ENCODE data around the gene CAPZA3.
"Not testable (repeated sequence)": the region's sequence is repeated elsewhere in the genome, so short reads cannot be mapped to it uniquely, and the experiment has no call there.

The CAPZA3 gene

GRCh38 chr12:18753481-18754123 is 15.7 kb downstream of the CAPZA3 start:
- no peaks in the 10 kb centered on the region for H3K4me1 ChIP-seq (ENCODE audit: low read depth, poor library complexity, severe bottlenecking)
- H3K4me2 ChIP-seq = no peak overlapping the region
- no peak overlapping the region for H3K4me3 ChIP-seq (IDR thresholded peaks at IDR 0.05; ENCODE audit: insufficient read depth, low read depth, low read length)
- no peaks in the 10 kb centered on the region for H4K20me1 ChIP-seq (ENCODE audit: insufficient read depth)
- H3K27me3 ChIP-seq (ENCODE audit: insufficient read depth, low read depth) = no peaks in the 10 kb centered on the region
- H3K79me2 ChIP-seq (ENCODE audit: insufficient read depth, low read depth) = no peaks in the 10 kb centered on the region
- TF ChIP-seq CTCF (conservative IDR thresholded peaks at IDR 0.05; ENCODE audit: low read depth, low read length) = no peak
- H3K36me3 ChIP-seq (ENCODE audit: insufficient read depth) = no peaks in the 10 kb centered on the region
- no peak overlapping the region for H2AFZ ChIP-seq (ENCODE audit: low read depth)
- no peak overlapping the region for H3K9ac ChIP-seq
- H3K27ac ChIP-seq = no peak overlapping the region

- H3K4me2 ChIP-seq = no peak overlapping the region
- no peaks in the 10 kb centered on the region for H4K20me1 ChIP-seq (ENCODE audit: insufficient read depth)
- no peaks in the 10 kb centered on the region for H3K36me3 ChIP-seq (ENCODE audit: insufficient read depth)
- no peaks in the 10 kb centered on the region for H3K4me1 ChIP-seq (ENCODE audit: low read depth, poor library complexity, severe bottlenecking)
- no peaks in the 10 kb centered on the region for H3K27me3 ChIP-seq (ENCODE audit: insufficient read depth, low read depth)
- no peak overlapping the region for H3K4me3 ChIP-seq (IDR thresholded peaks at IDR 0.05; ENCODE audit: insufficient read depth, low read depth, low read length)
- no peak for TF ChIP-seq CTCF (conservative IDR thresholded peaks at IDR 0.05; ENCODE audit: low read depth, low read length)
- H3K79me2 ChIP-seq (ENCODE audit: insufficient read depth, low read depth) = no peaks in the 10 kb centered on the region
- H3K9ac ChIP-seq = no peak overlapping the region
- no peak overlapping the region for H3K27ac ChIP-seq
- H2AFZ ChIP-seq (ENCODE audit: low read depth) = no peak overlapping the region
Measured at GRCh38 chr12:18754124-18754707, 16.3 kb downstream of the CAPZA3 start.

GRCh38 chr12:18755341-18755740 is 17.4 kb downstream of the CAPZA3 start:
- Histone ChIP-seq H3K79me2 (ENCODE audit: insufficient read depth, low read depth) (no peaks in the 10 kb centered on the region), H3K4me2 (no peak overlapping the region), H3K36me3 (ENCODE audit: insufficient read depth) (no peaks in the 10 kb centered on the region), H2AFZ (ENCODE audit: low read depth) (no peak overlapping the region), H3K27ac (no peak overlapping the region), H3K27me3 (ENCODE audit: insufficient read depth, low read depth) (no peaks in the 10 kb centered on the region), H3K4me3 (IDR thresholded peaks at IDR 0.05; ENCODE audit: insufficient read depth, low read depth, low read length) (no peak overlapping the region), H4K20me1 (ENCODE audit: insufficient read depth) (no peaks in the 10 kb centered on the region), H3K4me1 (ENCODE audit: low read depth, poor library complexity, severe bottlenecking) (no peaks in the 10 kb centered on the region), H3K9ac (no peak overlapping the region)
- TF ChIP-seq CTCF (conservative IDR thresholded peaks at IDR 0.05; ENCODE audit: low read depth, low read length) = no peak

- not testable (repeated sequence) for H3K79me2 ChIP-seq (ENCODE audit: insufficient read depth, low read depth); H3K36me3 ChIP-seq (ENCODE audit: insufficient read depth); H3K27ac ChIP-seq; H3K4me1 ChIP-seq (ENCODE audit: low read depth, poor library complexity, severe bottlenecking); H3K9ac ChIP-seq; H2AFZ ChIP-seq (ENCODE audit: low read depth); H3K4me2 ChIP-seq; H4K20me1 ChIP-seq (ENCODE audit: insufficient read depth); H3K27me3 ChIP-seq (ENCODE audit: insufficient read depth, low read depth); H3K4me3 ChIP-seq (IDR thresholded peaks at IDR 0.05; ENCODE audit: insufficient read depth, low read depth, low read length)
Measured at GRCh38 chr12:18766479-18766878, 28.6 kb downstream of the CAPZA3 start.

GRCh38 chr12:18782827-18783226 is 44.9 kb downstream of the CAPZA3 start:
- TF ChIP-seq CTCF (conservative IDR thresholded peaks at IDR 0.05; ENCODE audit: low read depth, low read length) = no peak
- Histone ChIP-seq H3K36me3 (ENCODE audit: insufficient read depth) (no peaks in the 10 kb centered on the region), H3K27me3 (ENCODE audit: insufficient read depth, low read depth) (no peaks in the 10 kb centered on the region), H3K27ac (no peak overlapping the region), H3K9ac (no peak overlapping the region), H3K79me2 (ENCODE audit: insufficient read depth, low read depth) (no peaks in the 10 kb centered on the region), H3K4me2 (no peak overlapping the region), H3K4me1 (ENCODE audit: low read depth, poor library complexity, severe bottlenecking) (no peaks in the 10 kb centered on the region), H2AFZ (ENCODE audit: low read depth) (no peak overlapping the region), H3K4me3 (IDR thresholded peaks at IDR 0.05; ENCODE audit: insufficient read depth, low read depth, low read length) (no peak overlapping the region), H4K20me1 (ENCODE audit: insufficient read depth) (no peaks in the 10 kb centered on the region)

- H3K4me1 ChIP-seq (ENCODE audit: low read depth, poor library complexity, severe bottlenecking); H3K4me2 ChIP-seq; H3K36me3 ChIP-seq (ENCODE audit: insufficient read depth); H3K79me2 ChIP-seq (ENCODE audit: insufficient read depth, low read depth); H4K20me1 ChIP-seq (ENCODE audit: insufficient read depth); H2AFZ ChIP-seq (ENCODE audit: low read depth); H3K9ac ChIP-seq; H3K4me3 ChIP-seq (IDR thresholded peaks at IDR 0.05; ENCODE audit: insufficient read depth, low read depth, low read length); H3K27ac ChIP-seq; H3K27me3 ChIP-seq (ENCODE audit: insufficient read depth, low read depth): not testable (repeated sequence)
Measured at GRCh38 chr12:18785465-18785864, 47.5 kb downstream of the CAPZA3 start.

Measured in KMS-11 (cell line).